UCSD-AML1 (cell line): ENCODE data around the gene FSD1.
"Not testable (repeated sequence)": the region's sequence is repeated elsewhere in the genome, so short reads cannot be mapped to it uniquely, and the experiment has no call there.

Source experiments
- DNase-seq: peaks from one replicate; lab custom pipeline; 2025; ENCODE audit not compliant: unreplicated experiment; lab: John Stamatoyannopoulos, UW

FSD1 gene

DNA sequence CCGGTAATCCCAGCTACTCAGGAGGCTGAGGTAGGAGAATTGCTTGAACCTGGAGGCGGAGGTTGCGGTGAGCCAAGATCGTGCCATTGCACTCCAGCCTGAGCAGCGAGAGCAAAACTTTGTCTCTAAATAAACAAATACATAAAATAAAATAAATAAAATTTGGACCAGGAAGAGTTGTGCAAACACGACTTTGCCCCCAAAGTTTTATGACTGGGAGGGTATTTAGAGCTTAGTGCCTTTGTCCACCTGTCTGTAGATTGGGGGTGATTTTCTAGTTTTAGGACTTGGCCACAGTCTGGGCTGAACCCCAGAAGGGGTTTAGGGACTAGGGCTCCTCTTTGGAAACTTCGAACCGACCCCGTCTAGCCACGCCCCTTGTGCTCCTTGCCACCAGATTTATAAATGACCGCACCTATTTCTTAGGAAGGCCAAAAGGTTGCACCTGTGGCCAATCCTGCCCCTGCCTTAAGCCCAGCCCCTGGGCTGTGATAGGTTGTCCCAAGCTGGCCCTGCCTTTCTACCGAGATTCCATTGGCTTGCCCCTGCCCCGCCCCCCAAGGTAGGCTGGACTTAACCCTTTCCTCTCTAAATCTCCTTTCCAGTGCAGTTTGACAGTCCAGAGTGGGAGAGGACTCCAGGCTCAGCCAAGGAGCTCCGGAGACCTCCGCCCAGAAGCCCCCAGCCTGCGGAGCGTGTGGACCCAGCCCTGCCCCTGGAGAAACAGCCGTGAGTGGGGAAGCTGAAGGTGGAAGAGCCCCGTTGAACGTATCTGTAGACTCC lies 20.0 kb upstream of the FSD1 start:
- DNase-seq = no peak

- no peak for DNase-seq
These were observed 19.4 kb upstream of the FSD1 start for GRCh38 chr19:4284974-4285373.

DNA sequence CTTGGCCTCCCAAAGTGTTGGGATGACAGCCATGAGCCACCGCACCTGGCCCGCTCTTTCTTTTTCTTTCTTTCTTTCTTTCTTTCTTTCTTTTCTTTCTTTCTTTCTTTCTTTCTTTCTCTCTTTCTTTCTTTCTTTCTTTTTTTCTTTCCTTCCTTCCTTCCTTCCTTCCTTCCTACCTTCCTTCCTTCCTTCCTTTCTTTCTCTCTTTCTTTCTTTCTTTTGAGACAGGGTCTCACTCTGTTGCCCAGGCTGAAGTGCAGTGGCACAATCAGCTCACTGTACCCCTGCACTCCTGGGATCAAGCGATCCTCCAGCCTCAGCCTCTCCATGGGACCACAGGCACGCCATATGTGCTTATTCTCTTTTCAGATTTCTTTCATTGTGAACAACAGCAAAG lies 18.3 kb upstream of the FSD1 start:
- DNase-seq = not testable (repeated sequence)

DNA sequence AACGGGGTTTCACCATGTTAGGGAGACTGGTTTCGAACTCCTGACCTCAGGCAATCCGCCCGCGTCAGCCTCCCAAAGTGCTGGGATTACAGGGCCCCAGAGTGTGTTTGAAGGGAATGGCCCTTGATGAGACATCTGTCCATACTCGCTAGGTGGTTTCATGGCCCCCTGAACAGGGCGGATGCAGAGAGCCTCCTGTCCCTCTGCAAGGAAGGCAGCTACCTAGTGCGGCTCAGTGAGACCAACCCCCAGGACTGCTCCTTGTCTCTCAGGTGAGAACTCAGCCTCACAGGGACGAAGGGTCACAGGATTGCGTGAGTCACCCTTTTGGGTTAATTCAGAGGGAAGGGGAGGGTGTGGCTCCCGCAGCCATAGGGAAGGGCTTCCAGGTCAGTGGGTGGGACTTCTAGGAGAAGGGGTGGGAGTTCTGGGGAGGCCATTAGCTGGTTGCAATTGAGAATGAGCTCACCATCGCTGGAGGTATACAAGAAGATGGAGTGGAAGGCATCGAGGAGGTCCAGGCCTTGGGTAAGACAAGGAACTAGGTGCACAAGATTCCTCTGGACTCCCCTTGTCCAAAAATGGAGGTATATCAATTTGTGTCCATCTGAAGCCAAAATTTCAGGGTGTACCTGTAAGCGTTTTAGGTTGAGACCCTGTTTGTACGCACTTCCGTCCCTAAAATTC lies 16.2 kb upstream of the FSD1 start:
- DNase-seq = no peak

- no peak for DNase-seq
These were observed 13.1 kb upstream of the FSD1 start for GRCh38 chr19:4291184-4291732.

DNA sequence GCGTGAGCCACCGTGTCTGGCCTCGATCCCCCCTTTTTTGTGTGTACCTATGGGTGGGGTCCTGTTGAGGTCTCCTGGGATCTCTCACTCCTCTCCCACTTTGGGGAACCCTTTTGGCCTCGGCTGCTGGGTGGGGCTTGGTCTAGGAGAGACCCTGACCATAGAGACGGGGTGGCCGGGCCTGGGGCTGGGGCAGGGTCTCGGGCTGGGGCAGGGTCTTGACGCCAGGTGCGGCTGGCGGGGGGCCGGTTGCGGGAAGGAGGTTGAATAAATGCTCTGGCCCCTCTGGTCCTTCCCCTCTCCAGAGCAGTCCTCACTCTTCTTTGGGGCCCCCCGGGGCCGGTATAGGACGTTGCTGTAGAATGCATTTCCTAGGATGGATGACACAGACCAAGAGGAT lies 11.9 kb upstream of the FSD1 start:
- DNase-seq = no peak

GRCh38 chr19:4294389-4294788 lies 10.0 kb upstream of the FSD1 start:
- DNase-seq = no peak

GRCh38 chr19:4295972-4296771 lies 8.2 kb upstream of the FSD1 start:
- no peak for DNase-seq

DNA sequence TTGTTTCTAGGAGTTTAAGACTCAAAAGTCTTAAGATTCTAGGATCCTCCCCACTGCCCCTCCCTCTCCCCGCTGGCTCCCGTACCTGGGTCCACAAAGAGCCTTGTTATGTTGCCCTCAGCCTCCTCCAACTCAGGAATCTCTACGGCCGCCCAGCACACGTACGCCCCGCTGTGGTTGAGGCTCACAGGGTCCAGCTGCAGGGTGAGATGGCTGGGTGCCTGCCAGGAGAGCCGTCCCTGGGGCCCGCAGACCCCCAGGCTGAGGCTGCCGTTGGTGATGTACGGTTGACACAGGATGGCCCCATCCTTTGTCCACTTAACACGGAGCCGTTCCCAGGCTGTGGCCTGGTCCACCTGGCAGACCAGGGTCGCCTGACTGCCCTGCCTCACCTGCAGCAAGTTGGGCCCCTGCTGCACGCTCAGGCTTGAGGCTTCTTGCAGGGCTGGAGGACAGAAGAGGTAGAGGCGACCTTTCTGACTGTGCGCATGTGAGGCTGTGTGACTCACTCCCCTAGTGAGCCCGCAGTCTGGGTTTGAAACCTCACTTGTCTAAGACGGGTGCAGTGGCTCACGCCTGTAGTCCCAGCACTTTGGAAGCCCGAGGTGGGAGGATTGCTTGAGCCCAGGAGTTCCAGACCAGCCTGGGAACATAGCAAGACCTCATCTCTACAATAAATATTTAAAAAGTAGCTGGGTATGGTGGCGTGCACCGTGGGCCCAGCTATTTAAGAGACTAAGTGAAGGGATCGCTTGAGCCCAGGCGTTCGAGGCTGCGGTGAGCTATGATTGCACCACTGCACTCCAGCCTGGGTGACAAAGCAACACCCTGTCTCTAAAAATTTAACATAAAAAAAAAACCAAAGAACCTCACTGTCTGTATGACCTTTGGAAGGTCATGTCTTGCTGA lies 6.2 kb upstream of the FSD1 start:
- no peak for DNase-seq

DNA sequence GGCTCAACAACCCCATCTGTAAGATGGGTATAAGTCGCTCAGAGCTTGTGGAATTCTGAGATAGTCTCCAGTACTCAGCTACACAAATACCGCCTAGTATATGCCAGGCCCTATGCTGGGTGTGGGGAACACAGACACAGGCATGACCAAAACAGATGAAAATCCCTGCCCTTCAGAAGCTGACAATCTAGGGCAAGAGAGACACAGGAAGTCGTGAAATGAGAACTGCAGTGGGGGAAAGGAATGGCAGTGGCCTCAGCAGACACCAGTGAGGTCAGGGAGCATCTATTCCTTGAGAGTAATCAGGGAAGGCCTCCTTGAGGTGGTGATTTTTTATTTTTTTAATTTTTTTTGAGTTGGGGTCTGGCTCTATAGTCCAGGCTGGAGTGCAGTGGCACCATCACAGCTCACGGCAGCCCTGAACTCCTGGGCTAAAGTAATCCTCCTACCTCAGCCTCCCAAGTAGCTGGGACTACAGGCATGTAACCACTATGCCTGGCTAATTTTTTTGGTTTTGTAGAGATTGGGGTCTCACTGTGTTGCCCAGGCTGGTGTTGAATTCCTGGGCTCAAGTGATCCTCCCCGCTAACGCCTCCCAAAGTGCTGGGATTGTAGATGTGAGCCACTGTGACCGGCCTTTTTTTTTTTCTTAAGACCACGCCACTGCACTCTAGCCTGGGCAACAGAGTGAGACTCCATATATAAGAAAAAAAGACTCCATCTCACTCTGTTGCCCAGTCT lies 5.4 kb upstream of the FSD1 start:
- no peak for DNase-seq

DNA sequence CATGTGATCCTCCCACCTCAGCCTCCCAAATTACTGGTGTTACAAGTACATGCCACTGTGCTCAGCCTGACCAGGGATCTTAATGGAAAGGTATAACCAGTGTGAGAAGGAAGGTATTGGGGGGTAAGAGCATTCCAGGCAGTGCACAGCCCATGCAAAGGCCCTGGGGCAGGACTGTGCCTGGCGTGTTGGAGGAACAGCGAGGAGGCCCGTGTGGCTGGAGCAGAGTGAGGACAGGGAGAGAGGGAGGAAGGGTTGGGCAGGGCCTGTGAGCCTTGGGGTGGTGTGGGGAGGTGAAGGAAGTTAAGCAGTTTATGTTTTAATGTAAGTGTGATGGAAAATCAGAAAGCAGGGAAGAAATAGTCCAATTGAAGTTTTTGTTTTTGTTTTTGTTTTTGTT lies 3.8 kb upstream of the FSD1 start:
- DNase-seq = no peak

GRCh38 chr19:4301590-4302242 lies 2.7 kb upstream of the FSD1 start:
- DNase-seq = no peak

- peak; percentile 25 for DNase-seq
These were observed 2.2 kb upstream of the FSD1 start, which contains the start of gene TMIGD2 for GRCh38 chr19:4302243-4302640. Gene TMIGD2, minus strand, starts transcription at chr19:4302389. Its CDS starts 4 bp downstream, at chr19:4302385.

DNA sequence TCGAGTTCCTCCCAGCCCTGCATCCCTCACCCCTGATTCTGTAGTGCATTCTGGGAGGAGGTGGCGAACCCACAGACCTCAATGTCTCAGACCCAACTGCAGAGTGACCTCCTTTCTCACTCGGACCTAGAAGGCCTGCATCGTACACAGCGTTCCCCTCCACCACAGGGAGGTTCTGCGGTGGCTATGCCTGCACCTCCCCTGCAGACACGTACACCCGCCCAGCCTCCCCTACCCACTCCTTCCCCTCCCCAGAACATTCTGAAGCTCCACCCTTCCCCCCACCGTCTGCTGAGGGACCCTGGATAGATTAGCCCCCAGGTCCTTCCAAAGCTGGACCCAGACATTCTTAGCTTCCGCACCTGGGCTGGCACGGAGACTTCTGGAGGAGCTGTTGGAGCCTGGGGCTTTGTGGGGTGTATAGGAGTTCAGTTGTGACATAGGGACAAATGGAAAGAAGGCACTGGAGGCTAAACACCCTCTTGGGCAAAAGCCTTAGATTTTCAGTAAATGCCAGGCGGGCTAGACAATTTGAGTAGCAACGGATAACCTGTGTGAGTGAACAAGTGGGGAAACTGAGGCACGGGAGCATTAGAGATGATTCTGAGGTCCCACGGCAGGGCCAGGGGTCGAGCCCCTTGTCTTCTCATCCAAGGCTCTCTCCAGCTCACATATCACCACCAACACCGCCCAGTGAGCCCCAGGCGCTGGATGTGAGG lies 420 bp upstream of the FSD1 start:
- no peak for DNase-seq

- no peak for DNase-seq
These were observed 837 bp downstream of the FSD1 start for GRCh38 chr19:4305257-4305612.

GRCh38 chr19:4305659-4306058 lies 1.3 kb downstream of the FSD1 start:
- DNase-seq = no peak

DNA sequence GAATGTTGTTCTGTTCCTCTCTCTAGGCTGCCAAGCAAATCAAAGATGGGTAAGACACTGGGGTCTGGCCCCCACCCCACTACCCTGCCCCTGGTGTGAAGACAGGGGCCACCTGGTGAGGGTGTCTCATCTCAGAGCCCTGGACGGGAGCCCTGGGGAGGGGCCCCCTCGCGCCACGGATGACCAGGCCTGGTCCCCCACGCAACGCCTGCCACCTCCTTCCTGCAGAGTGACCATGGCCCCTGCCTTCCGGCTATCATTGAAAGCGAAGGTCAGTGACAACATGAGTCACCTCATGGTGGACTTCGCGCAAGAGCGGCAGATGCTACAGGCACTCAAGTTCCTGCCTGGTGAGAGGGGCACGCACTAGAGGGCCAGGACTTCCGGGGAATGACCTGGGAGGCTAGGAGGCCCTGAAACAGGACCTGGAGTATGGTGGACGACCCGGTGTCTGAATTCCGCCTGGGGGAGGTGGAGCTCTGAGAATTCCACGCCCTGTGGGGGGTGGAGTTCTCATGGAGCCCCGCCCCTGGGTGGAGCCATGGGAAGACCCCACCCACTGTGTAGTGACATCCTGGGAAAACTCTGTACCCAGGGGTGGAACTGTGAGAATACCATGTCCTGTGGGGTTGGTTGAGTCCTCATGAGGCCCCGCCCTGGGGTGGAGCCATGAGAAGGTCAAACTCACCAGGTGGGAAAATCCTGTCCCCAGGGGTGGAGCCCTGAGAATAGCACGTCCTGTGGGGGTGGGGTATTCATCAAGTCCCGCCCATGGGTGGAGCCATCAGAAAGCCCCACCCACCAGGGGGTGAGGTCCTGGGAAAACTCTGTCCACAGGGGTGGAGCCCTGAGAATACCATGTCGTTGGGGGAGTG lies 6.1 kb downstream of the FSD1 start:
- DNase-seq = no peak
